HG03103 (cell line): ENCODE measurements around the gene SLC25A17.
"Not testable (repeated sequence)": the region's sequence is repeated elsewhere in the genome, so short reads cannot be mapped to it uniquely, and the experiment has no call there.

ENCODE experiments used
- ATAC-seq: cut with Tn5 transposase; IDR thresholded peaks from one replicate; pipeline ENCODE4 v1.9.1; 2021; ENCODE audit warnings: low read depth; ENCODE audit not compliant: unreplicated experiment

Gene SLC25A17

DNA sequence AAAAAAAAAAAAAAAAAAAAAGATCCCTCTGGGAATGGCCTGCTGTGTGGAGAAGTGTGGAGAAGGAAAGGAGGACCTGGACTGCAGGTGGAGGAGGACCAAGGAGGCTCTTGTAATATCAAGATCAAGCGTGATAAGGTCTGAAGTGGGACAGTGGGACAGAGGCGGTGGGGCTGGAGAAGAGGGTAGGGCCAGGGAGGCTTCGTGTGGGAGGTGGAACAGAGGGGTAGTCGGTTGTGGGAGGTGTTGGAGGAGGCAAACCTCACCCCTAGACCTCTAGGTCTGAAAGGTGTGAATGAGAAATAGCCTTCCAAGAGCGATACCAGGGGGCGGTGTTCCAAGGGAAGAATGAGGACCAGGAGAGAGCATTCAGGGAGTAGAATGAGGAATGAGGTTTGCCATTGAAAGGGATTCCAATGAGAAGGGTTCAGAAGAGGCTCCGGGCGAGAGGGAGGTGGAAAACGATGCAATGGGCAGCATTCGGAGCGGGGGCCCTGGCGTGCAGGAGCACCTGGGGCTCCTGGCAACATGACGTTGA is 95.7 kb downstream of the SLC25A17 start:
- ATAC-seq, result no peak

DNA sequence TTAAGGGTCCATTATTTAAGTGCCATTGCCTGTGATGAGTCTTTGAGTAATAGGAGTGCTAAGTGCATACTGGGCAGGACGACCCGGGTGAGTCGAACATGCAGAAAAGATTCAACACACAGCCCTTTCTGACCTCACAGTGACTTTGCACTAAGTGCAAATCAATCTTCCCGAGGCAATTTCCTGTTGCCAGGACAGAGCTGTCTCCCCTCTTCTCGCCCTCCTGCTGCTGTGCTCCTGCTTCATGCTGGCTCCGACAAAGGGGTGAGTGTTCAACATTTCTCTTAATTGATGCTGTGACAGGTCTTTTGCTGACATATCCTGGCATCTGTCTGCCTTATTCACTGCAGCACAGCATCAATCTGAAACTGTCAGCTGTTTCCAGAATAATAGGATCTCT is 97.9 kb downstream of the SLC25A17 start:
- ATAC-seq, result no peak

DNA sequence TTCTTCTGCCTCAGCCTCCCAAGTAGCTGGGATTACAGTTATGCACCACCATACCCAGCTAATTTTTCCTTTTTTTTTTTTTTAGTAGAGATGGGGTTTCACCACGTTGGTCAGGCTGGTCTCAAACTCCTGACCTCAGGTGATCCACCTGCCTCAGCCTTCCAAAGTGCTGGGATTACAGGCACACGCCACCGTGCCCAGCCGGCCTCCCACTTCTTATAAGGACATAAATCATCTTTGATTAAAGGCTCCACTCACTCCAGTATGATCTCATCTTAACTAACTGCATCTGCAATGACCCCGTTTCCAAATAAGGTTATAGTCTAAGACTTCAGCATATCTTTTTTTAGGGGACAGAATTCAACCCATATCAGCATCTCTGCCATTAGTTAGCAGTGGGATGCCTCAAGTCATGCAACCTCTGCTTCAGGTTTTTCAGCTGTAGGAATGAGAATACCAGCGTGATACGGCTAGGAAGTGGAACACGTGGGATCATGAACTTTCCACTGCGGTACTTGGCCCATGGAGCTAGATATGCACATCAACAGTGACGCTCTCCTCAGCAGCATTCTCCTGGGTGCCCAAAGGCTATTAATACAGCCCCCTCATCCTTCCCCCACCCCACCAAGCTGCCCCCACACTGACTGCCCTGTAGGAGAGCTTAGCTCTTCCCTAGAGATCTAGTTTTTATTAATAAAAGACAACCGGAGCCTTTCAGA is 98.4 kb downstream of the SLC25A17 start:
- no peak for ATAC-seq

DNA sequence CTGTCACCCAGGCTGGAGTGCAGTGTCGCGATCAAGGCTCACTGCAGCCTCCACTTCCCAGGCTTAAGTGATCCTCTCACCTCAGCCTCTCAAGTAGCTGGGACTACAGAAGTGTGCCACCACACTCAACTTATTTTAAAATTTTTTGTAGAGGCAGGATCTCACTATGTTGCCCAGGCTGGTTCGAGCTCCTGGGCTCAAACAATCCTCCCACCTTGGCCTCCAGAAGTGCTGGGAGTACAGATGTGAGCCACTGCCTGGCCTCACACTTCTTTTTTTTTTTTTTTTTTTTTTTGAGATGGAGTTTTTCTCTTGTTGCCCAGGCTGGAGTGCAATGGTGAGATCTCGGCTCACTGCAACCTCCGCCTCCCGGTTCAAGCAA is 99.0 kb downstream of the SLC25A17 start:
- not testable (repeated sequence) for ATAC-seq
